Measurements from ENCODE around the gene TRPM3.
"Not testable (repeated sequence)": the region's sequence is repeated elsewhere in the genome, so short reads cannot be mapped to it uniquely, and the experiment has no call there.

Gene TRPM3

DNA sequence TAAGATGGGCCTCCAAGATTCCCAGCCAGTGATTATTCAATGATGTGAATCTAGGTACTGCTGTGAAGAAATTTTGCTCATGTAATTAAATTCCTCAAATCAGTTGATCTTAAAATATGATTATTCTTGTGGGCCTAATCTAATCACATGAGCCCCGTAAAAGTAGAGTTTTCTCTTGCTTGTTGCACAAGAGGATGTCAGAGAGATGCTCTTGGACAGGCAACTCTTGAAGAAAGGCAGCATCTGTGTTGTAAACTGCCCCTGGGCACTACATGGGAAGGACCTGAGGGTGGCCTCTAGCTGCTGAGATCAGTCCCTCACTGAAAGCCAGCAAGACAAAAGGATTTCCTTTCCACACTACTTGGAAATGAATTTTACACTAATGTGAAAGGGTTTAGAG, 132.9 kb downstream of the TRPM3 start:
- DNase-seq: no peak

DNA sequence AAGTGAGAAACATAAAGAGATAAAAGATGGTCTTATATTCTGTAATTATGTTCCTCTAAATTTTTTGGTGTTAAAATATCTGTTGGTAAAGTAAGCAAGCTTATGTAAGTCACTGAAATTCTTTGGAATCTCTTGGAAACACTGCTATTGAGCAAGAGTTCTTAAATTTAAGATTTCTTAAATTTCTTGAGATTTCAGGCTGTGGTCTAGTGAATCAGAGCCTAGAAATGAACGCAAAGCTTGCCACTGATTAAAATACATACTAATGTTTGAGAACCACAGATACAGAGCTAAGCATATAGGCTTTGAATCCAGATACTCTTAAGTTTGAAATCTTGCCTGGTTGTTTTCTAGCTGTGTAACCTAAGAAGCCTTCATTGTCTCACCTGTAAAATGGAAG, 133.4 kb downstream of the TRPM3 start:
- no peak for DNase-seq

DNA sequence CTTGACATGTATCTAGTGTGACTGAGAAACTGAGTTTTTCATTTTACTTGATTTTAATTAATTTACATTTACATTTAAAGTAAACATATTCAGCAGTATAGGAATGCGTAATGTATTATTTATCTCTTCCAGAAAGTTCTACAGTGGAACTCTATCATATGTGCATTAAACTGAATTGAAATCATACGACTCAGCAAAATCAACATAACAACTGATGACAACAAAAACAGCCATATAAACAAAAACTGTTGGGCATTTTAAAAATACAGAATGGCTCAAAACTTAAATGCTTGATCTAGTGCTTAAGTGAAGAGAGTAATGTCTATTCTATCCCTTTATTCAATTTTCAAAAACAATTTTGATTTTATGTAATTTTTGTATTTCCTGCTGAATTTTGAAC, 134.4 kb downstream of the TRPM3 start:
- no peak for DNase-seq

DNA sequence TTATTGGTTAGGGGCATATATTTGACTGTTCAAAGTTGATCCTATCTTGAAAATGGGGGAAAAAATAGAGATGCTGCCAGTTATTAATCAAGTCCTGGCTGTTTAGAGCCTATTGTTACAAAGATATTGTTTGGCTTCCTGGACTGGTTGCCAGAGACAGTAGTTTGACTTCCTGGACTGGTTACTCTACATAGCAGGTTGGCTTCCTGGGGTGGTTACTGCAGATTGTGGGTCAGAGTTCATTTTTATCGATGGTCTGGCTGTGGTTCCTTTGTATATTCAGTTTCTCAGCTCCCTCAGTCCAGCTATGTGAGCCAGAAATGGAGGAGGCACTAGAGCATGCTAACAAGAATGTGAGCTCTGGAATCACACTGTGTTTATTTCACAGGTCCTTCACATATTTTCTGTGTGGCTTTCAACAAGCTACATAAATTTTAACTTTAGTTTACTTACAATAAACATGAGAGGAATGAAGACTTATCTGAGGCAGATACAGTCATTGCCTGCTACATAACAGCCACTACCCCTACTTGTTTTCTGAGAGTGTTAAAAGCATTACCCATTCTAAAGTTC, 137.6 kb downstream of the TRPM3 start:
- no peak for DNase-seq

DNA sequence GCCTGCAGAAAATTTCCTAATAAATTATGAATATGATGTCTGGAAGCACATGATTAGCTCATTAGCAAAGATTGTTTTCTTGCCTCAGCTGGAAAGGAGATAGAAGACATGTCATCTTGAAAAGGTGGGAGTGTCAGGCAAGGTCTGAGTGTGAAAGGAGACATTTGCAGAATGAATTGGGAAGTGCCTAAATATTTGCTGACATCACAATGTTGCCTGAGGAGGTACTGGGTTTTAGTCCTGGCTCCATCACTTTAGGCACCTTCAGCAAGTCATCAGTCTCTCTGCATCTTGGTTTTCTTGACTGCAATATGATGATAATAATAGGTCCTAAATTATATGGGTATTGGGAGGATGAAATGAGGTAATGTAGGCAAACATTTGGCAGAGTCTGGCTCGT, 140.1 kb downstream of the TRPM3 start:
- DNase-seq: no peak

DNA sequence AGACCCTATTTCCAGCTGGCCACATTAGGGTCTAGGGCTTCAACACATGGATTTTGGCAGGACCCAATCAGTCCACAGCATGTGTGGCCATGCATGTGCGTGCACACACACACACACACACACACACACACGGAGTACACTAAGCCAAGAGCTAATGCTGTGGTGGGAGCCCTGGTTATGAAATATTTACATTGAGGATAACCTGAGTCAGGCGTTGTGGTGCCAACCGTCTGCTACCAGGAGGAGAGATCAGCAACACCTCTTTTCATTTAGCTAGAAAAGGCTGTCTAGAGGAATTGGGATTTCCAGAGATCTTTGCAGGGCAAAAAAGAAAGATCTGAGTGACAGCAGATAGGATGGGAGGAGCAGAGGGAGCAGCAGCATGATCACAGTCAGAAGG, 141.5 kb downstream of the TRPM3 start:
- DNase-seq: no peak

DNA sequence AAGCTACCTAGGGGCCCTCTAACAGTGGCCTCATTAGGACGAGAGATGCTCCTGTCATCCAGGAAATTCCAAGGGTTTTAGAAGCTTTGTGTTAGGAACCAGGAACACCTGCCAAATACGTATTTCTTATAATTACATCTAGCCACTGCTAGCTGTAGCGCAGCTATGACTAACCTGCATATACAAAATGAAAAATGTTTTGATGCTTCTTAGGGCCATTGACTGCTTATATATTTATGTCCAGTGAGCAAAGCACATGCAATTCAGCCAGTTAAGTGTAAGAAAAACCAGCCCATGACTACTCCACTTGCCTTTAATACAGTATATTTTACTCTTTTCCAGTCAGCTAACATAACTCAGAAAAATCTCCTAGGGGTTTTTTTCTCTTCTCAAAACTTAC, 143.3 kb downstream of the TRPM3 start:
- no peak for DNase-seq

DNA sequence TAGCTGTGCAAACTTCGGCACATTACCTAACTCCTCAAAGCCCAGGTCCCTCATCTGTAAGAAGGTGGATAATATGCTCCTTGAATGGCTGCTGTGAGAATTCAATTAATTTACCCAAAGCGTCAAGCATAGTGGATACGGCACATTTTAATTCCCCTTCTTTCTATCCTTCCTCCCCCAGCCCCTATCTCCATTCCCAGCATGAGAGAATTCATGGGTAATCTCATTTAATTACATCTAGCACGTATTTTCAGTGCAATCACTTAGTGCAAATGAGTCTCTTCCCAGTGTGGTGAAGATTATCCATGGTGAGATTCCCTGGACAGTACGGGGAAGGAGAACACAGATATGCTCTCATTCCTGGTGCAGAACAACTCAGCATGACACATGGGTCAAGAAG, 145.6 kb downstream of the TRPM3 start:
- DNase-seq: no peak

DNA sequence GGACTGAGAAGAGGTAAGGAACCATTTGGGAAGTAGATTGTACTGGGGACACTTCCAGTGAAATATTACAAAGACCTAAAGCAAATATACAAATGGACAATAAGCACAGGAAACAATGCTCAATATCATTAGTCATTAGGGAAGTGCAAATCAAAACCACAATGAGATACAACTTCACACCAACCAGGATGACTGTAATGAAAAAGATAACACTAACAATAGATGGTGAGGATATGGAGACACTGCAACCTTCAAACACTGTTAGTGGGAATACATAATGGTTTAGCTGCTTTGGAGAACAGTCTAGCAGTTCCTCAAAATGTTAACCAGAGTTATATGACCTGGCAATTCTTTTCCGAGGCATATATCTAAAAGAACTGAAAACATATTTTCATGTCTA, 149.7 kb downstream of the TRPM3 start:
- DNase-seq: no peak

DNA sequence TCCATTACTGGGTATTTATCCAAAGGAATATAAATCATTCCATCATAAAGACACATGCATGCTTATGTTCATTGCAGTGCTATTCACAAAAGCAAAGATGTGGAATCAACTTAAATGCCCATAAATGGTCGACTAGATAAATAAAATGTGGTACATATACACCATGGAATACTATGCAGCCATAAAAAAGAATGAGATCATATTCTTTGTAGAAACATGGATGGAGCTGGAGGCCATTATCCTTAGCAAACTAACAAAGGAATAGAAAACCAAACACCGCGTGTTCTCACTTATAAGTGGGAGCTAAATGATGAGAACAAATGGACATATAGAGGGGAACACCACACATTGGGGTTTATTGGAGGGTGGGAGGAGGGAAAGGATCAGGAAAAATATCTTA, 155.0 kb downstream of the TRPM3 start:
- not testable (repeated sequence) for DNase-seq

DNA sequence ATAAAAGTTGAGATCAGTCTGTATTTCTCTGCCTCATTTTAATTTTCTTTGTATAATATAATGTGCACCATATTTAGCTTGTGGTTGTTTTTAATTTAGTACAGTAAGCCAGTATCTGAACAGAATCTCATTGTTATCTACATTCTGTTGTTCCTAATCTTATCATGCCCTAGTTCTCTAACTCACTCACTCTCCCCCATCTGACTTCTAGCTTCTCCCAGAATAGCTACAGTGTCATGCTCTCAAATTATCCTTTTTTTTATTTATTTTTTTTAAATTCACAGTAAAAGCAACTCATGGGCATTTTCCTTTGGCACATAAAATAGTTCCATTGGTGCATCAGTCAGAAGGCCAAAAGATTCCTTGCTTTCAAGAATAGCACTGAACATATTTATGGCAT, 156.6 kb downstream of the TRPM3 start:
- DNase-seq: no peak

DNA sequence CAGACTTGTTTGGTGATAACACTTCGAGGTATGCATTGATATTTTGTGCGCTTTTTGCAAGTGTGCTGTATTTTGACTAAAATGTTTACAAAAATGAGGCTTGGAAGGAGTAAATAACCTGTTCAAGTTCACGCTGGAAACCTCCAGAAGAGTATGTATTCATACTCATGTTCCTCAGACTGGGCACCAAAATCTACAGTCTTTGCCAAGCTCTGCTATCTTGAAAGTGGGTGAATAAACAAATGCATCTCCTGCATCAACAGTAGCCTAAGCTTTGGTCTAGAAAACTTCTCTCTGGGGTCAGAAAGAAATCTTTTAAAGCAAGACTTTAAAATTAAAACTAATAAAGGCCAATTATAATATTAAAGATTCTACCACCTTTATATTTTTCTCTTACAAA, 157.9 kb downstream of the TRPM3 start:
- no peak for DNase-seq

DNA sequence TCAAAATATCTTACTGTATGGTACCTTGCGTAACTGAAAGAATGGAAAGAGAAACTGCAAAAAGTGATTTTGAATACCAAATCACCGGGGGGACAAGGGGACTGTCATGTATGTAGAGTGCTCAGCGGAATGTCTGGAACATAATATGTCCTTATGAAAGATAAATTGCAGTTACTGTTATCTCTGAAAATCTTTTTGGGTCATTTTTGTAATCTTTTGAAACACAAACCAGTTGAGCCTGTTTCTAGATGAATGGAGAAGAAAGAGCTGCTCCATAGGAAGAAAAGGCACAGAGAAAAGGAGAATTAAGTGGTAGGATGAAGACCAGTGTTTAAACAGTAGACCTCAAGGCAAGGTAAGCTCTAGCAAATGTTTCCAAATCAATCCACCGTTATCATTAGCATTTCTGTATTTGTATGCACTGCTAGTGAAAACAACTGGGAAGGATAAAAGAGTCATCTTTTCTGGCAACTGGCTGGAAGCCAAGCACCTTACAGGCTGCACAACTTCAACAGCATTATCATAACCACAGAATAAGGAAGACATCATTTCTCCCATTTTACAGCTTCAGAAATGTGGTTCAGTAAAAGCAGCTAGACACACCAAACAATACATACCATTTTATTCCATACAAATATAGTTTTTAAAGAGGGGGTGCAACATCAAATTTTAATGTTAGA, 158.5 kb downstream of the TRPM3 start:
- no peak for DNase-seq

DNA sequence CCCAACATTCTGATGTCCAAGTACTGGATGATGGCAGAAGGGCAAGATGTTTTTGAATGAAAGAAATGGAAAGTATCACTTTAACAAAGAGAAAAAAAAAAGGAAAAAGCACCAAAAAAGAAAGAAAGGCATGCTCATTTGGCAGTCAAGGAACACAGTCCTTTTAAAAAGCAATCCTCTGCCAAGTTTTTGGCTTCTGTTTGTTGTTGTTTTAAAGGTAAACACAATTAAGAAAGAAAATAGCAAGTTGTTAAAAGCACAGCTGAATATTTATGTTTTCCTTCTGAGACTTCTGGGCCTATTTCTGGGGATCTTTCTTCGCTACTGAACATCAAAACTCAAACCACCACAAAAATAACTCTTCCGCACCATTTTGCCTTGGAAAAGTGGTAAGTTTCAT, 162.1 kb downstream of the TRPM3 start:
- DNase-seq: no peak

DNA sequence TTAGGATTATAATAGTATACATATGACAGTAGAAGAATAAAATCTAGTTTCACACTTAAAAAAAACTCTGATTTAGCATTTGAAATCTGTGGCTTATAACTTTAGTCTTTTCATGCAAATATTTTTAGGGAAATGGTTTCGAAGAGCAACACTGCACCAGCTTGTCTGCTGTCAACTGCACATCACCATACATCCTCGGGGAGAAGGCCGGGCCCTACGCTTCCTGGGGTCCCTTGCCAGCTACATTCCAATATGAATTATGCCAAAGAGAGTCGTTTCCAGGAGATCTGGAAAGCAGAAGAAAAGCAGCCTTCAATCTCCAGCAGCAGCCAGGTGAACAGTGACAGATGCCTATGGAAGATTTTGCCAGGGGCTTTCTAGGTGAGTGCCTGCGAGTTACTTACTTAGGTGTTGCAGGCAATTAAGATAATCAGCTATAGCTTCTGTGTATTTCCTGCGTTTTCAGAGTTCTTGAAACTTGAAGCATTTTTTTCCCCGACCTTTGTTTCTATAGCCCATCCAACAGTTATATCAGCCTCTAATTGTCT, 166.8 kb downstream of the TRPM3 start:
- DNase-seq: no peak

DNA sequence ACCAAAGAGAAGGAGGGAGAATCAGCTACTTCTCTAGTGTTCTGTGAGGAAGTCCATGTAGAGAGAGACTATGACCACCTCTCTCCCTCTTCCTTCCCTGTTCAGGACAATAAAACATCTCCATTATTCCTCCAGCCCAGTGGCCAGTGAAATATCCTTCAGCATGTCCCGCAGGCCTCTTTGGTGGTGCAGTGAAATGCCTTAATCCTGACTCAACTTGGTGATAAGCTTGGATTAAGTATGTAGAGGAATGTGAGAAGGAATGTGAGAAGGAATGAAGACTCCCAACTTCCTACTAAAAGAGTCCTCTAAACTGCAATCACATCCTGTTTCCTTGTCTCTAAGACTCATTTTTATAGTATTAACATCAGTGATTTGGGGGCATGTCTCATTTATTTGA, 167.3 kb downstream of the TRPM3 start:
- DNase-seq: no peak

DNA sequence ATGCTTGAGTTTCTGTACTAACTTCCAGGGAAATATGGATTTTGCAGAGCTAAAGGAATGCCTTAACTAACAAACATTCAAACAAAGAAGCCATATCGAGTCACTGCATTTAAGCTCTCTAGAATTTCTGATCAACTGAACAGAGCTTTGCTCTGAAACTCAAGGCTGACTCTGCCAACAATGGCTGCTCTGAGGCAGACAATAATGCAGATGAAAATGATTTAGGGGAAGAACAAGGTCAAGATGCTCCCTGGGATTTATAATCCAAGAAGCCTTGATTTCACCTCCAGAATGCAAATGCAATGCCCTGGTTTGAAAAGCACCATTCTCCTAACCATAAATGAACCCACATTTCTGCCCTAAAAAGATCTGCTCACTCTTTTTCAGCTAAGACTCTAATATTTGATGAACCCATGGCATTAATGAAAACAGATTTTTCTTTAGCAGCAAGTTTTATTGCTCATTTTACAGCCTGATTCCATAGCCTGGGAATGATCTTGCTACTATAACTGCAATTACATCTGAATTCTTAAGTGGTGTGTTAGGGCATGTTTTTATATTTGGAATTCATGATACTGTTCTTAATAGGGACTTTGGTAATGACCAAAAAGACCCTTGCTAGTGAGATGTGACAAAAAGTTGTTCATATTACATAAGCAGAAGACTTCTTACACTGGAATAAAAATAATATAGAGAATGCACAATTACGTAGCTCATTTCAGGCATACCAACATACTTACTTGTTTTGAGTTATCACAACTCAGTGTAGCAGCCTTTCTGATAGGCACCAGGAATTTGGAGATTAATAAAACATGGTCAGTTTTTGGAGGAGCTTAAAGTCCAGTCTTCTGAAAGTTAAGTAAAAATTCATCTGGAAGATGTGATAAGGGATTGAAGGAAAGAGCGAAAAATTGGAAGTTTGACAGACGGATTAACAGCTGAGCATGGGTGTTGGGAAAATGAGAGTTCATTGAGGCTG, 169.4 kb downstream of the TRPM3 start:
- DNase-seq: no peak

DNA sequence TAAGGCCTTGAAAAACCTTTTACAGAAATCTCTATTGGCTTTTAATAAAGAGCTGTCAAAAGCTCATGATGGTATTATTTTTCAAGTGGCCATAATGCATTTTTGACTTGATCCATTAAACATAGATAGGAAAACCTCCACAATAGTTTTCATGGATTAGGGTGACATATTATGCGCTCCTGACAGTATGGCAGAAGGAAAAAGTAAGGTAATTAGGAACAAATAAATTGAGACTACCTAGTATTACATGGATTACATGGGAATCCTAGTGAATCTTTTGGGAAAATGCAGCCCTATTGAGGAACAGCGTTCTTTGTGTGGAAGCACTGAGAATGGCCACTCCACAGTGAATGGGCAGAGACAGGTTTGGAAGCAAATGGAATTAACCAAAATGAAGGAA, 171.2 kb downstream of the TRPM3 start:
- DNase-seq: no peak

DNA sequence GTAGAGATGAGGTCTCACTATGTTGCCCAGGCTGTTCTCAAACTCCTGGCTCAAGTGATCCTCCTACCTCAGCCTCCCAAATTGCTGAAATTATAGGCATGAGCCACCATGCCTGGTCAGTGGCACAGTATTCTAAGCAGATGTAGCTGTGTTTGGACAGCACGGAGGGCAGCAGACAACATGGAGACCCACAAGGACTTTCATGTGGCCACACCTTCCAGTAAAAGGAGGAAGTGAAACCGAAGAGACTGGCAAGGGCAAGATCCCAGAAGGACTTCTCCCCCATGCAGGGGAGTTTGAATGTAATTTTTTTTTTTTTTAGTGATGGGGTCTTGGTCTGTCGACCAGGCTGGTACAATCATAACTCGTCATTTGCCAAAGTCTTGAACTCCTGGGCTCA, 172.2 kb downstream of the TRPM3 start:
- DNase-seq: no peak

DNA sequence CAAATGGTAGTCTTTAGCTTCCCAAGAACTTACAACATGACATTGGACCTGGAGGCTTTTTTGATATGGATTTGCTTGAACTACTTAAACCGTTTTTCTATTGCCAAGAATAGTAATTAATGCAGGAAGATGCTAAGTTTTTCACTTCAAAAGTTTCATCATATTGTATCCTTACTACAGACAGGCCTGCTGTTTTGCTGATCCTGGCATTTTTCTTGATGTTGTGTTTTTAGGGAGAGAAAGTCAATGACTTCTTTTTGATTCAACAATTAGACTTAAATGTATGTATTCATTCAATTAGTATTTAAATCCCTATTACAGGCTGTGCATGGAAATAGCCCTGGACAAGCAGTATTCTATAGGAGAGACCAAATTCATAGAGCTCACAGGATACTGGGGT, 172.7 kb downstream of the TRPM3 start:
- no peak for DNase-seq

DNA sequence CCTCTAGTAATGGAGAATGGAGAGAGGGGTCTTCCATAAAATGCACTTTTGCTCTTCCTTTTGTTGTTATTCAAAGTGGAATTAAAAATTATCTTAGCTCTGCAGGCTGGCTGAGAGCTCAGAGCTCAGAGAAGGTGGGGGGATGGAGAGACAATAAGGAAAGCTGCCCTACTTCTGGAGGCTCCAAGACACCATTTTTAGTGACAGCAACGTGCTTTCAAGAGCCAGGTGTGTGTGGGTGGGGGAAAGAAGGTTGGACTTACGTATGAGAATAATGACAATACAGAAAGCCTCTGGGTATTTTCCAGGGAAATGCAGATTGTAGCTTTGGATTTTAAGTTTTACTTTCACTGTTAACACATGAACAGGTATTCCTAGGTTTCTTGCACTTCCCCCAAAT, 173.9 kb downstream of the TRPM3 start:
- DNase-seq: no peak

DNA sequence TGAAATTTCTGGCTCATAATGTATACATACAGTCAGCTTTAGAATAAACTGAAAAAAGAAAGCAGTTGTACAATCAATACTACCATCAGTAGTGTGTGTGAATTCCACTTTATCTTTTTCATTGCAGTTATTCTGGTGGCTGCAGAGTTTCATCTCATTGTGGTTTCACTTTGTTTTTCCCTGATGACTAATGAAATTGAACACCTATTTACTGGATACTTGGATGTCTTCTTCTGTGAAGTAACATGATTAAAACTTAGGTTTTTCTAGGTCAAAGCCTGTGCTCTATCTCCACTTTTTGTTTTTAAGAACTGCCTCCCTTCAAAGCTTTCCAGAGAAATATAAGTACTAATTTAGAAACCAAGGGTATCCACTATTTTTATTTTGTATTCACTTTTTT, 174.3 kb downstream of the TRPM3 start:
- DNase-seq: no peak

DNA sequence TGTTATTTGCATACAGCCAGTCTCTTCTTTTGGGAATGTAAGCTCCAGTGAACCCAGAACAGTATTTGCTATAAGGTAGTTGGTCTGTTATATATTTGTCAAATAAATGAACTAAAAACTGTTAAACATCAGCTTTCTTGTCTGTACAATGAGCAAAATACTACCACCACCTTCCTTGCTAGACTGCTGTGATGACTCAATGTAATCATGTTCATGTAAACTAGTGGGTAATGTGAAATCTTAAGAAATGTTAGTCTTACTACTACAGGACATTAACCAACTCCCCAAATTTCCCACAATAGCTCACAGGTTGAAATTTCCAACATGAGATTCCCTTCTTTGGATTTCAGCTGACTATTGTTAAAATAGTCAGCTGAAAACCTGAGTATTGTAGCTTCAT, 176.1 kb downstream of the TRPM3 start:
- no peak for DNase-seq

DNA sequence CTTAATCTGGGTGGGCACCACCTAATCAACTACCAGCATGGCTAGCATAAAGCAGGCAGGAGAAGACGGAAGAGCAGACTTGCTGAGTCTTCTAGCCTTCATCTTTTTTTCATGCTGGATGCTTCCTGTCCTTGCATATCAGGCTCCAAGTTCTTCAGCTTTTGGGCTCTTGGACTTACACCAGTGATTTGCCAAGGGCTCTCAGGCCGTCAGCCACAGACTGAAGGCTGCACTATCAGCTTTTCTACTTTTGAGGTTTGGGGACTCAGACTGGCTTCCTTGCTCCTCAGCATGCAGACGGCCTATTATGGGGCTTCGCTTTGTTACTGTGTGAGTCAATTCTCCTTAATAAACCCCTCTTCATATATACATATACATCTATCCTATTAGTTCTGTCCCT, 180.2 kb downstream of the TRPM3 start:
- no peak for DNase-seq
